GM10847 (cell line): ENCODE results near the gene VPS54.

Source experiments
- POLR2A ChIP-seq: IDR thresholded peaks from 2 replicates; pipeline ENCODE4 v1.6.1; 2011; ENCODE audit not compliant: insufficient read length; ENCODE audit errors: extremely low read depth

Gene VPS54

DNA sequence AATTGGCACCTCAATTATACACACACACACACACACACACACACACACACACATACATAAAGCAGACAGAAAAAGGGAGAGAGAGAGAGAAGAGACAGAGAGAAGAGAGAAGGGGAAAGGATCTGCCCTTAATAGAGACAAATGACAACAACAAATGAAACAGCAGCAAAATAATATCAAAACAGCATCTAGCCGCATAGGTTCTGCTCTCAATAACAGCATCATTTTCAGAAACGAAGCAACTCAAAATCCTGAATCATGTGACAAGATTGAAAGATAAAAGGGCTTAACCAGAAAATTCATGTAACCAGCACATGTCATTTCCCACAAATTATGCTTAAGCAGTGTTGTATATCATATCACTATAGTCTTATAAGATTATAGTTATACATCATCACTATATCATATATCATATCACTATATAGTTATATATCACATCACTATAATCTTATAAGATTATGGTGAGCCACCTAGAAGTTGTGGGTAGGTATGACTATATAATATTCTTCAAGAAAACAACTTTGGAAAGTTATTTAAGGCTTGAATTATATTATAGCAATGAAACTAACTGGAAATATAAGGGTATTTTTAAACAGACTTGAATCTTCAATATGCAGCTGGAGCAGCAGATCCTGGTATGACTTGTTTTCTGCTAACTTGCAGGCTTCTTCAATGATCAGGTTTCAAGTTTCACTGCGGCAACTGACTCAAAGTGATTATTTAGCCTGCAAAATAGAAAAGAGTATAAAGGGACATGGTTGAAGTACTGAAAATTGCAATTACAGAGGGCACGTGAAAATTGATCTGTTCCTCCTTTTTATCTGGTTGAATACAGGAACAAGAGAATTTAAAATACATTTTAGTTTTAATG lies 16.1 kb upstream of the VPS54 start:
- TF ChIP-seq POLR2A, result no peak

DNA sequence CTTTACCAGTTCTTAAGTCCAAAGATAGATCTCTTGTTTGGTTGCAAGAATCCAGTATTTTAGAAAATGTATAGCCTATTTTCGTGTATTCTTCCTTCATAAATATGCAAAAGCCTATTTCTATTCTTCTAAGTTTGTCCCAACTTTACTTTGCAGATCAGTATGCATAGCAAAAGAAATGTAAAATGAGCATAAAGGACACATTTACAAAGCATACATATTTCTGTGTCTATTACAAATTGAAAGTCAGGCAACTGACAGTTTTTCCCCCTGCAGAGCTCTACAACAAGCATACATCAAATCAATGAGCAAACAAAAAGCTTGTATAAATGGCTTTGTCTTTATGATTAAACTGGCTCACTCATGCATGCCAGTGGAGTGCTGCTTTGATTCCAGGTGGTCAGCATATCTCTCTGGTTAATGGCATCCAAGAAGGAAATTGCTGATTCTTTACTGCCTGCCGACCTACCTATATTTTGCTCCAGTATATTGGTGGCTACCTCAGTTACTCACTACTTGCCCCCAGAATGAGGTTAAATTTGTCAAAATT lies 10.0 kb upstream of the VPS54 start:
- no peak for TF ChIP-seq POLR2A

DNA sequence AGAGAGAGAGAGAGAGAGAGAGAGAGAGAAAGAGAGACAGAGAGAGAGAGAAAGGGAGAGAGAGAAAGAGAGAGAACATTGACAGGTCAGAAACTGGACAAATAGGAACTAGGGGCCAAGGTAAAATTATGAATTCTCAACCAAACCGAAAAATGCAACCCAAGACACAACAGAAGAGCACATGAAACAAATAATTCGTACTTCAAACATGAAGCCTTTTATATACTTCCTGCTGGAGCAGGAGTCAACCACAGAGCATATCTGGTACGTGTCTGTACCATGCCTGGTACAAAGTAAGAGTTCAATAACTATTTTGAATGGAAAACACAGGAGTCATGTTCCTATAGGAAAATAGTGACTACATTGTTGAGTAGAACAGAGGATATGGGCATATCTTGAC lies 6.5 kb upstream of the VPS54 start:
- no peak for TF ChIP-seq POLR2A

DNA sequence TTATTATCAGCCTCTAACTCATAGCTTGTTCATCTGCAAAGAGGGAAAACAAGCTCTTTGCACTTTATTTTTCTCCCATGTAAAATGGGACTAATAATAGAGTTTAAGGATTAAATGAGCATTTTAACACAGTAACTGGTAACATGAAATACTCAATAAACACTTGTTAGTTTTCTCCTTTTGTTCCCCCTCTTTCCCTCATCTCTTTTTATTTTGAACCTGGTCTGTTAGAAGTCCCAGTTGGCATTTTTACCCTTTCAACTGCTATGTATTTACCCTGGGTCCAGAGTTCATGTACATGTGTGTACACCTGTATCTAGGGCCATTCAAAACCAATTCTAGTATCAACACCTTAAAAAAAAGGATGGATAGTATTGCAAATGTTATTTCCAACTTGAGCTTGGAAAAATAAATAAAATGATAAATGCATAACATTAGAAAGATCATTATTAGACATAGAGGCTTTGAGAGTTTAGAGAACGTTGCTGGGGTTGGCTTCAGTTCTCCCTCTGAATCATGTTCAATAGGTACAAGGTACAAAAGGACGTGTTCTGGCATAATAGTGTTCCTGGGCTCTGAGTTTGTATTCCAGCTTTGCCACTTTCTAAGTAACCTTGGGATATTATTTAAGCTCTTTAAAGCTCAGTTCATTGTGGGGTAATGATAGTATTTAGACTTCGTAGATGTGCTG lies 5.2 kb upstream of the VPS54 start:
- TF ChIP-seq POLR2A, result no peak

DNA sequence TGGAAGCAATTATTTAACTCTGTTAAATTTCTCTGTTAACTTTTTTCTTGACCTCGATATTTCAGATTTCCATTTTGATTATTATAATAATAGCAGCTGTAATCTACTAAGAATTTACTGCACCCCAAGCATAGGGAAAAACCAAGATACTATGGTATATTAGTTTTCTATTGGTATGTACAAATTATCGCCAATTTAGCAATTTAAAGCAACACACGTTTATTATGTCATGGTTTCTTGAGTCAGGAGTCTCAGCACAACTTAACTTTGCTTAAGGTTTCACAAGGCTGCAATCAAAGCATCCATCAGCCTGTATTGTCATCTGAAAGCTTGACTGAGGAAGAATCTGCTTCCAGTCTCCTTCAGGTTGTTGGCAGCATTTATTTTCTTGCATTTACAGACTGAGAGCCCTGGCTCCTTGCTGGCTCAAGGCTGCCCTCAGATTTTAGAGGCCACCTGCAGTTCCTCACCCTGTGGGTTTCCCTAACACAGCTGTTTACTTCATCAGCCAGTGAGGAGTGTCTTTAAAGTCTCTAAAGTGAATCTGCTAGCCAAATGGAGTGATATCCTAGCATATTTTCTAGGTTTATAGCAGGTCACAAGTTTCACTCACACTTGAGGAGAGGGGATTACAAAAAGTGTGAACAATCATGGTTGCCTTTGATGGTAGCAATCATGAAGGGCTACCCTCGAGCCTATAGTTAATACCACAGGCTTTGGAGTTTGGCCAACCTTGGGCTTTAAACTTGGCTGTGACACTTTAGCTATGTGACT lies 4.4 kb upstream of the VPS54 start:
- no peak for TF ChIP-seq POLR2A

DNA sequence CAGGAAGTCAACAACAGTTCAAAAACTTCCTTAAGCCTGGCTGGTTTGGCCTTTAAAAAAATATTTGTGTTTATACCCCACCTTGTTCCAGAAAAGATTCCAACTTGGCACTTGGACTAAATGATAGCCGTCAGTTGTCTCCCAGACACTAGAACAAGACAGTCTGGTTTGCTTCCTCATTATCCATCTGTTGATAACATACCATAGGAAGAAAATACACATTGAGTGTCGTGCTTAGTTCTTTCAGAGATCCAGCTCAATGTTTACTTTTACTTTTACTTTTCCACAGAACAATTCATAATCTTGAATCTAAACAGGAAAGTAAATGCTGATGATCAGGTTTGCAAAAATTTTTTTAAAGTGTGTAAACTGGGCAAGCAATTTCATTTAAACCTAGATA lies 2.4 kb upstream of the VPS54 start:
- TF ChIP-seq POLR2A, result no peak

DNA sequence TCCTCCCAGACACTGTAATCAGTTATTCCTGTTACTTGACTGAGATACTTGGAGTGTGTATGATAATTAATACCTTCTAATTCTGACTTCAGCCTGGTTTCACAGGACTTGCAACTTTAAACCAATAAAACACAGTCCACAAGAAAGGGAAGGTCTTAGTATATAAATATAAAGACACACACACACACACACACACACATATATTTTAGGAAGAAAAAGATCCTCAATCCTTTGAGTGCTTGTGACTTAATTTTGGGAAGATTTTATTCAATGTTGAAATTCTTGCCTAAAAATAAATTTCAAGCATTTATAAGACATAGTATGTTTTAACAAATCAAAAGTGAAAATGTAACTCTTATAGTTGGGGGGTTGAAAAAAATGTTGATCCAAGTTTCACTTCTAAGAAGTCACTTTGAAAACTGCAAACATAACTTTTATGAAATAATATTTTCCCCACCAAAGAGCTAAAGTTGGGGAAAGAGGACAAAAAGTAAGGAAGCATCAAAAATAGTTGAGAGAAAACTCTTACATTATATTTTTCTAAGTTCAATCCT lies 824 bp upstream of the VPS54 start:
- no peak for TF ChIP-seq POLR2A

DNA sequence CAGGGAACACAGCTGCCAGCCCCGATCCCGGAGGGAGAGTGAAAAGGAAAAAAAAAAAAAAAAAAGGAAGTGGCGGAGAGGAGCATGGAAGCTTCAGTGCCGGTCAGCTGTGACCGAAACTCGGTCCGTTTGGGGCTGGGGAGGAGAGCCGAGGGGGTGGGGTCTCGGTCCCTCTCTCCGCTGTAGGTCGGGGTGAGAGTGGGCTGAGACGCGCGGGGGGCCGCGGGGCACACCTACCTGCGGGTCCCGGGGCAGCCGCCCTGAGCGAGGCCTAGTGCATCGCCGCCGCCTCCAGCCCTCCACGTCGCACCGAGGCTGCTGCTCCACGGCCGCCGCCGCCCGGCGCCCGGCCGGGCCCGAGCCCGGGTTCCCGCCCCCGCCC lies 536 bp downstream of the VPS54 start:
- TF ChIP-seq POLR2A, result no peak

DNA sequence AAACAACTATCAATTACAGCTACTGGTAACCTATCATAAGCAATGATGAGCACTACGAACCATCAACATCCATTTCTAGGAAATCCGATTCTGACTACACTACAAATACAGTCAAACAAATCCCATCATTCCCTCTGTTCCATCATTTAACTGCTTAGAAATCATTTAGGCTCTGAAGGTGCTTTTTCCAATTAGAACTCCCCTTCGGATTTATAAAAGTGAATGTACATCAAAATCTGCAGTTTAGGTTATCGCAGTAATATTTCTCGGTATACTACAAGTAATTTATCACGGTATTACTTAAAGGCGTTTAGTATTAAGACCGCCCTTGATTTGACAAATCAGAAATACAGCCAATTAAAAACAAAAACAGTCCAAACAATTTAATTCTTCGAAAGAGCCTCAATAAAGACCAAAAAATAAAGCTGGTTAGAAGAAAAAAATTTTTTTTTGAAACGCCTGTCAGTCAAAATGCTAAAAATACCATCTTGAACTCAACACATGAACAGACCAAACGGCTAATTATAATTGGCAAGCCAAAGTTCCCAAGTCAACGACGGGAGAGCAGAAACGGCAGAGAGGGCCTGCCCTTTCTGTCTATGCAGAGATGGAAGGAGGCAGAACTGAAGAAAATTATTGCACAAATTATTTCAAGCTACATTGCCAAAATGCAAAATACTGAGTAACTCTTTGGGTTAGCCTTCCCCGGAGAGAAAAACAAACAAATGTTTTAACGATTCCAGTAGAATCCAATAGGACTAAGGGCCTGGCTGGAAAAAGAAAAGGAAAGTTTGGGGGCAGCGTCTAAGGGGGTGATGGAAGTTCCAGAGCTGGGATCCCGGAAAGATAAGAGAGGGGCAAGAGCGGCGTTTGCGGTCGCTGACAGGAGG lies 1.2 kb downstream of the VPS54 start:
- TF ChIP-seq POLR2A, result no peak

DNA sequence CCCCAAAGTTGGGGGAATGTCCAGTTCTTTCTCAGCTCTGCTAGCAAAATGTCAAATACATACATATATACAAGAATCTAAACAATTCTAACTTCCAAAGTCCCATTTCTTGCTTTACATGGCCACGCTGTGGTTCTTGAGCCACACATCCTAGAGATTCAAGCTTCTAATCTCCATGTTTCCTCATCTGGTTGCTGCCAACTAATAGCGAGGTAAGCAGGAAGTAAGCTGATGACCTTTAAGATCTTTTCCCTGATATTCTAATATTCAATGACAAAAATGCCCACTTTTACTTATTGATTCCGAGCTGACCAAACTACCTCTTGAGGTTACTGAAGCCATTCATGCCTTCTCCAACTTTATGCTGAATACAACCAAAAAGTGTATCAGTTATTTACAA lies 3.3 kb downstream of the VPS54 start:
- TF ChIP-seq POLR2A, result no peak

DNA sequence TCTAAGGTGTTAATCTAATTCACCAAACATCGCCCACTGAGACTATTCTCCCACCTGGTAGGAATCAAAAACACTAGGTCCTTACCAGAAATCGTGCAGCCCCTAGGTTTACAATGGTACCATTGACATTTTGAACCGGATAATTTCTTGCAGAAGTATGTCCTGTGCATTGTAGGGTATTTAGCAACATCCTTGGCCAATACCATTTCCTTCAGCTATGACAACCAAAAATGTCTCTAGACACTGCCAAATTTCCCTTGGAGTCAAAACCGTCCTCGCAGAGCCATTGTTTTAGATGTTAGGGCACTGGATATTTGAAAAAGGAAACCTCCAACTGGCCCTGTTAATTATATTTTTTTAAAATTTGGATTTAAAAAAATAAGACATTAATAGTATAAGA lies 3.8 kb downstream of the VPS54 start:
- TF ChIP-seq POLR2A, result no peak

DNA sequence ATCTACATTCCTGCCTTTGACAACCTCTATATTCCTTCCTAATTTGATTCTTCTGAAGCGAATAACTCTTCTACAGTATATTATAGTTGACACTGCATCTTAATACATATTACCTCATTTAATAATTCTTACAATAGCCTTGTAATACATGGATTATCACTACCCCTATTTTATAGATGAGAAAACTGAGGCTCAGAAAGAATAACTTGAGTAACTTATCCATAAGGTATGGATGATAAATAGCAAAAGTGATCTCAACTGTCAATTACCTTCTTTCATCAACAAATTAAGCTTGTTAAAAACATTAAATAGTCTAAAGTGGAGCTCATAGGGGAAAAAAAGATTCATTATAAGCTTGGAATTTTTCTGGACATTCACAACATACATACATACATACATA lies 4.6 kb downstream of the VPS54 start:
- TF ChIP-seq POLR2A, result no peak

DNA sequence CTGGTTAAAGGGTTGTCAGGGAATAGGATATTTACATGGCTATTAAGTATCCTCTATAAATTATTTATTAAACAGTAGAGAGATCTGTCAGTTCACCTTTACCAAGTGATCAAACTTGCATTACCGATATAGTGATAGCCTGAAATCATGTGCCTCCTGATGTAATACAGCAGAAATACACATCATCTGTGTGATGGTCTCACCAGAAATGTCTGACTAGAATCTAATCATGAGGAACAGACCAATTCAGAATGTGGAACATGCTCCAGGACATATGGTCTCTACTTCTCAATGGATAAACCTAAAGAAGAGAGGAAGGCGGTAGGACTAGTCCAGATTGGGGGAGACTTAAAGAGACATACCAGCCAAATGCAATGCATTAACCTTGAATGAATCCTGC lies 6.2 kb downstream of the VPS54 start:
- TF ChIP-seq POLR2A, result no peak

DNA sequence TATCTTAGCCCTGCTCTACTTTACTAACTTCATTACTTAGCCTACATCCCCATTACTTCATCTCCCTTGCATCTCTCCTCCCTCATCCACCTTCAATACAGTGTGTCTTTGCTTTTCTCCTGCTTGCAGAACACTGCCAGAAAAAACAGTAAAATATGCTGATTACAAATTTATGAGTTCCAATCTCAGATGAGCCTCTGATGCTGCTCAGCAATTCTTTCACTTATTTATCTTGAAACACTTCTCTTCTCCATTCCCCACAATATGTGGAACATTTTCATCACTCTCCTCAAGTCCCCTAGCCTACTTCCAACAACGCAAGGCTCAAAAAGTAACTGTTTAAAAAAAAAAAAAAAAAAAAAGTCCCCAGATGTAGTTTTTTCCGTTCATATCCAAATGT lies 7.1 kb downstream of the VPS54 start:
- no peak for TF ChIP-seq POLR2A
